ENCODE measurements around the gene YTHDF1. TPM values are rescaled to one million over a fixed set of nuclear protein-coding genes. Genes with fewer than 3 reads are reported as not detected.

Gene YTHDF1
- total and polyA plus RNA-seq, 2 of the 8 experiments (the other 6 are each of a cell fraction or from before 2014, with no cell fraction given), result 32.8 to 66.0 TPM

GRCh38 chr20:63153254-63154221 lies 62.4 kb downstream of the YTHDF1 start:
- DNase-seq (ENCODE audit: low read depth in 1 of 2, low spot score in 2 of 2), result no peak
- no peak overlapping the region for H2BK5ac ChIP-seq (ENCODE audit: low read depth, low read length)
- no peak overlapping the region for H3K56ac ChIP-seq (replicated peaks; ENCODE audit: insufficient read length, low read depth, low read length)
- no peak overlapping the region; the same call in 1 of the 2 replicates for H2BK15ac ChIP-seq (ENCODE audit: low read length)
- no peak overlapping the region for H3K18ac ChIP-seq (ENCODE audit: extremely low read depth, low read length)
- no peak overlapping the region for H2BK12ac ChIP-seq (ENCODE audit: low read depth, low read length)
- no peak overlapping the region for H3K23ac ChIP-seq (ENCODE audit: insufficient read length)
- H3K27me3 ChIP-seq (replicated peaks in 1 of 4; ENCODE audit: control insufficient read depth in 3 of 4, extremely low read depth in 1 of 4, insufficient read depth in 3 of 4, low read length in 3 of 4), result peaks cover 0 to 2% (median under 1%) of the 10 kb centered on the region in 4 experiments; a peak in 2 of 7 replicates
- ChIA-PET CTCF (ENCODE audit: partially characterized antibody) (interaction anchor here (1.1 to 2.1 kb wide), 4 partner anchors 10 to 19 kb away, joined by 3 to 8 read pairs (median 4); no protein-coding TSS in a partner anchor), POLR2A (ENCODE audit: partially characterized antibody) (interaction anchor here (2.7 kb wide), 1 partner anchor 13 kb away, joined by 11 read pairs; no protein-coding TSS in a partner anchor)
- H4K91ac ChIP-seq (replicated peaks; ENCODE audit: insufficient read length, low read length), result no peak overlapping the region
- no peaks in the 10 kb centered on the region for H3K79me1 ChIP-seq (ENCODE audit: low read depth, low read length)
- H2BK20ac ChIP-seq (ENCODE audit: low read length), result no peak overlapping the region
- no peak overlapping the region for H3K4me2 ChIP-seq (ENCODE audit: insufficient read depth in 1 of 2, low read depth in 2 of 2, low read length in 2 of 2)
- H3K9ac ChIP-seq (replicated peaks in 1 of 4; ENCODE audit: extremely low read depth in 1 of 4, low read depth in 3 of 4, low read length in 3 of 4), result no peak overlapping the region
- H4K8ac ChIP-seq (ENCODE audit: extremely low read depth, insufficient read depth, low read length), result no peak overlapping the region; the same call in 1 of the 2 replicates
- no peak overlapping the region for H3K4me3 ChIP-seq (ENCODE audit: extremely low read depth in 1 of 4, insufficient read depth in 2 of 4, low read depth in 3 of 4, low read length in 4 of 4)
- no peak overlapping the region for H3K14ac ChIP-seq (ENCODE audit: insufficient read length)
- H2BK120ac ChIP-seq (replicated peaks; ENCODE audit: low read depth, low read length), result no peak overlapping the region
- H3K27ac ChIP-seq (ENCODE audit: low read depth, low read length), result no peak overlapping the region
- peaks cover 6% of the 10 kb centered on the region; the same call in 1 of the 2 replicates for H3K23me2 ChIP-seq (ENCODE audit: low read depth, low read length)
- FAIRE-seq, result no peak
- H3K9me3 ChIP-seq (ENCODE audit: insufficient read depth in 2 of 2, low read depth in 1 of 2, low read length in 1 of 2), result peaks cover under 1 to 4% of the 10 kb centered on the region in 2 experiments; a peak in 1 of 4 replicates
- no peaks in the 10 kb centered on the region for H3K79me2 ChIP-seq (ENCODE audit: control insufficient read depth in 1 of 2, insufficient read depth in 2 of 2, low read length in 2 of 2)
- H3K36me3 ChIP-seq (ENCODE audit: control insufficient read depth in 2 of 4, insufficient read depth in 4 of 4, low read length in 3 of 4), result no peaks in the 10 kb centered on the region
- H2AFZ ChIP-seq (ENCODE audit: low read length), result no peak overlapping the region
- H2AK5ac ChIP-seq (ENCODE audit: low read depth, low read length), result no peak overlapping the region
- no peak overlapping the region for H3K4ac ChIP-seq (replicated peaks; ENCODE audit: insufficient read length, low read depth, low read length)
- WGBS, 2 experiments (ENCODE audit: extremely low coverage in 1 of 2, insufficient coverage in 1 of 2, insufficient read length in 1 of 2, insufficient replicate concordance in 2 of 2, low coverage in 1 of 2, low lambda C conversion rate in 2 of 2, missing lambda C conversion rate in 1 of 2), result 92% methylated on average over 16 of the region's 16 CpGs; no CpG with 5 or more reads in 1 of the 2 experiments
- H4K20me1 ChIP-seq (replicated peaks in 1 of 2; ENCODE audit: control insufficient read depth in 1 of 2, insufficient read depth in 2 of 2, low read length in 2 of 2), result no peaks in the 10 kb centered on the region
- no peaks in the 10 kb centered on the region for H3K4me1 ChIP-seq (replicated peaks in 1 of 4; ENCODE audit: control insufficient read depth in 3 of 4, insufficient read depth in 4 of 4, low read length in 3 of 4)
- no peak overlapping the region for H4K5ac ChIP-seq (ENCODE audit: insufficient read length, low read depth, low read length)
- no peak for TF ChIP-seq RBBP5 (IDR thresholded peaks at IDR 0.05; ENCODE audit: borderline replicate concordance, low read depth, low read length)
- TF ChIP-seq EP300 (IDR thresholded peaks at IDR 0.05; ENCODE audit: borderline replicate concordance in 1 of 2, low read depth in 2 of 2, low read length in 2 of 2), result no peak
- TF ChIP-seq JUN (IDR thresholded peaks at IDR 0.05; ENCODE audit: low read depth, low read length), result no peak
- TF ChIP-seq EGR1 (IDR thresholded peaks at IDR 0.05; ENCODE audit: borderline replicate concordance, low read depth, low read length), result no peak
- no peak for TF ChIP-seq ATF3 (IDR thresholded peaks at IDR 0.05; ENCODE audit: insufficient read depth, low read depth, low read length)
- no peak for TF ChIP-seq SP1 (IDR thresholded peaks at IDR 0.05; ENCODE audit: low read depth, low read length)
- TF ChIP-seq EZH2 (IDR thresholded peaks at IDR 0.05; ENCODE audit: low read depth, low read length, severe bottlenecking), result no peak
- TF ChIP-seq CREB1 (IDR thresholded peaks at IDR 0.05), result no peak
- no peak for TF ChIP-seq SIRT6 (IDR thresholded peaks at IDR 0.05; ENCODE audit: low read length)

Measured in H1 (cell line).